NCI-H146 (cell line): Measurements from ENCODE around the gene WDR76.
"Not testable (repeated sequence)": the region's sequence is repeated elsewhere in the genome, so short reads cannot be mapped to it uniquely, and the experiment has no call there.

ENCODE experiments used
- DNase-seq: peaks from one replicate; lab custom pipeline; 2025; lab: John Stamatoyannopoulos, UW

WDR76 gene

DNA sequence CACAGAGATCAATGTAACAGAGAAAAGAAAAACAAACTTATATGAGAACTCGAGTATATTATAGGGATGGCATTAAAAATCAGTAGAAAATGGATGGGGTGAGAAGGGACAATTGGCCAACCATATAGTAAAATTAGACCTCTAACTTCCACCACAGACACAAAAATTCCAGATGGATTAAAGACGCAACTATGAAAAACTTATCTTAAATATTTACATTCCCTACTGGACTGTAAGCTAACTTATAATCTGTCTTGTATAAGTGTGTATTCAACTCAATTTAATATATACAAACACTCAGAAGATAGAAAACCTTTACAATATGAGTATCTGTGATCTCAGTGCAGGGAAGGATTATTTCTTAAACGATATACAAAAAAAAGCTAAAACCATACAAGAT, 5.3 kb upstream of the WDR76 start:
- no peak for DNase-seq

DNA sequence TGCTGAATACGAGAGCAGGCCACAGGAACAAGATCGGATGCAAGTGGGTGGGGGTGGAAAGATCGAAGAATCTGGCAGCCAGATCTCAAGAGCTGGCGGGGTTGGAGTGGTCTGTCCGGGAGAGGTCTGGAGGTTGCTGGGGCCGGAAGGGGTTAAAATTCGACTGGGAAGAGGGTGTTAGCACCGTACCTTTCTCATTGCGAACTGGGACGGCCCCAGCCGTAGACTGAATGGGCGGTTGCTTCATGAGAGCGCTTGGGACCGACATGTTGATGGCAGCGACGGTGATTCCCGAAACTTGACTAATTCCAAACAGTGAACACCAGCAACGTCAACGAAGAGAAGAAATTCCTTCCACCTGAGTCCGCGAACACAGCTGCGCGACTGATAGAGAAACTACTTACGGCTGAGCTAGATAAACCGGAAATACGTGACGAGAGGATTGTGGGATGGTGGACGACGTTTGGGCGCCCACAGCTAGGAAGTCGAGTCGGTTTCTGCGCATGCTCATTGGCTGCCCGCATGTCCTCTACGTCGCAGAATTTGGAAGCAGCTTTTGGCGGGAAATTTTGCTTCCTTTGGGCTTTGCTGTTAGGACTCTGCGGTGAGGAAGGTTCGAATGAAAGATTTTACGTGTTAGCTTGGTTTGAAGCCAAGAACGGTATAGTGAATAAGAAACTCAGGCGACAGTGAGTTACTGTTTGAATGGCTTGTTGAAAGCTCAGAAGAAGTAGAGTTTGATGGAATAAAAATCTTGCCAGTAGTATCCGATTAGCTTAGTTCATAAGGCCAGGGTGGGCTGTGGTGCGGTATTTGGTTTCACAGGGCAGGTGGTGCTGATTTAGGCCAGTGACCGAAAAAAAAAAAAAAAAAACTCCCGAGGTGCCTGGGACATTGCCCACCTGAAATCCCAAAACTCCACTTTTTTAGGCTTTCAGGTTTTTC, 2.2 kb upstream of the WDR76 start, which contains the start of gene MFAP1:
Gene MFAP1 (minus strand): TSS at position 389 of the 945 bp plus-strand sequence. CDS start 121 bp downstream, at position 268.
- peak; percentile 93 for DNase-seq

DNA sequence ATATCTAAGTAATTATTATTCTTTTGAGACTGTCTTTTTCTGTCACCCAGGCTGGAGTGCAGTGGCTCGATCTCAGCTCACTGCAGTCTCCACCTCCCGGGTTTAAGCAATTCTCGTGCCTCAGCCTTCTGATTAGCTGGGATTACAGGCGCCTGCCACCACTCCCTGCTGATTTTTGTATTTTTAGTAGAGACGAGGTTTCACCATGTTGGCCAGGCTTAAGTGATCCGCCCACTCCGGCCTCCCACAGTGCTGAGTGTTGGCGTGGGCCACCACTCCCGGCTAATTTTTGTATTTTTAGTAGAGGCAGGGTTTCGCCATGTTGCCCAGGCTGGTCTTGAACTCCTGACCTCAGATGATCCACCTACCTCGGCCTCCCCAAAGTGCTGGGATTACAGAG, 1.5 kb upstream of the WDR76 start:
- not testable (repeated sequence) for DNase-seq

DNA sequence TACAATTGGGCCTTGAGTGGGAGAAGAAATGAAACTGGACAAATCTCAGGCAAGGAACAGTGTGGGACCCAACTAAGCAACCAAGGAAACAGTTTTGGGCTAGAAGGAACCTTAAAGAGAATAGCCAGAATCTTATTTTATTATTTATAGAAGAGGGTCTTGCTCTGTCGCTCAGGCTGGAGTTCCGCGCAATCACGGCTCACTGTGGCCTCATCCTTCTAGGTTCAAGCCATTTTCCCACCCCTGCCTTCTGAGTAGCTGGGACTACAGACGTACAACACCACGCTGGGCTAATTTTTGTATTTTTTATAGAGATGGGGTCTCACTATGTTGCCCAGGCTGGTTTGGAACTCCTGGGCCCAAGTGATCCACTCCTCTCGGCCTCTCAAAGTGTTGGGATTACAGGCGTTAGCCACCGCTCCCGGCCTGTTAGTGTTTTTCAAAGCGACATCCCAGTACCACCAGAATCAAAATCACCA, 734 bp upstream of the WDR76 start:
- no peak for DNase-seq

DNA sequence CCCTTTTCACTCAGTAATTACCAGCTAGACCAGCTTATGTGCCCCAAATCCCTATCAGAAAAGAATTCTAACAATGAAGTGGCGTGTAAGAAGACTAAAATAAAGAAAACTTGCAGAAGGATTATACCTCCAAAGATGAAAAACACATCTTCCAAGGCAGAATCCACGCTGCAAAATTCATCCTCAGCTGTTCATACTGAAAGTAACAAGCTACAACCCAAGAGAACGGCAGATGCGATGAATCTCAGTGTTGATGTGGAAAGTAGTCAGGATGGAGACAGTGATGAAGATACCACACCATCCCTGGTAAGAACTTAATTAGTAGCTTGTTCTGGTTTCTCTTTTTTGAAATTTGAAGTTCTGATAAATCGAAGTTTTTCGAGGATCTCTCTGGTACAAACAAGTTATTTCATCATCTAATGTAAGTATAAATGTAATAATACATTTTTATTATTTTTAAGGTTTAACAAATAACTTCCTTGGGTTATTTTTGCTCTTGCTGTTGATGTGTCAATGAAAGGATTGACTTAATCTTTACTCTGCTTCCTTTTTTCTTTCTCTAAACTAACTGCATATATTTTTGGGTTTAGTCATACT, 1.4 kb downstream of the WDR76 start:
- no peak for DNase-seq

DNA sequence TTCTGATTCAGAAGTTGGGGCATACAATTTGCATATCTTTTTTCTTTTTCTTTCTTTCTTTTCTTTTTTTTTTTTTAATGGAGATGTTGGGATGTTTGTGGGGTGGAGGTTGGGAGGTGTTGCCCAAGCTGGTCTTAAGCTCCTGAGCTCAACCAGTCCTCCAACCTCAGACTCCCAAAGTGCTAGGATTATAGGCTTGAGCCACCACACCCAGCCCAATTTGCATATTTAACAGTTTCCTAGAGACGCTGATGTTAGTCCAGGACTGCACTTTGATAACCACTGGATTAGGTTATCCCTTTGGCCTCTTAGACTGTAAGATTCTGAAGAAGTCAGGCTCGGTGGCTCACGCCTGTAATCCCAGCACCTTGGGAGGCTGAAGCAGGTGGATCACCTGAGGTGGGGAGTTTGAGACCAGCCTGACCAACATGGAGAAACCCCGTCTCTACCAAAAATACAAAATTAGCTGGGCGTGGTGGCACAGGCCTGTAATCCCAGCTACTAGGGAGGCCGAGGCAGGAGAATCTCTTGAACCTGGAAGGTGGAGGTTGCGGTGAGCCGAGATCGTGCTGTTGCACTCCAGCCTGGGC, 3.2 kb downstream of the WDR76 start:
- DNase-seq: not testable (repeated sequence)

DNA sequence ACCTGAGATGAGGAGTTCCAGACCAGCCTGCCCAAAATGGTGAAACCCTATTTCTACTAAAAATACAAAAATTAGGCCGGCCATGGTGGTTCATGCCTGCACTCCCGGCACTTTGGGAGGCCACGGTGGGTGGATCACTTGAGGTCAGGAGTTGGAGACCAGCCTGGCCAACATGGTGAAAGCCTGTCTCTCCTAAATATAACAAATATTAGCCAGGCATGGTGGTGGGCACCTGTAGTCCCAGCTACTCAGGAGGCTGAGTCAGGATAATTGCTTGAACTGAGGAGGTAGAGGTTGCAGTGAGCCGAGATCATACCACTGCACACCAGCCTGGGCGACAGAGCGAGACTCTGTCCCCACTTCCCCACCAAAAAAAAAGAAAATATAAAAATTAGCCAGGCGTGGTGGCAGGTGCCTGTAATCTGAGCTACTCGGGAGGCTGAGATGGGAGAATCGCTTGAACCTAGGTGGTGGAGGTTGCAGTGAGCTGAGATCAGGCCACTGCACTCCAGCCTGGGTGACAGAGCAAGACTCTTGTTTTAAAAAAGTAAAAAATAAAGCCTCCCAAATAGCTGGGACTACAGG, 4.0 kb downstream of the WDR76 start:
- DNase-seq: not testable (repeated sequence)

DNA sequence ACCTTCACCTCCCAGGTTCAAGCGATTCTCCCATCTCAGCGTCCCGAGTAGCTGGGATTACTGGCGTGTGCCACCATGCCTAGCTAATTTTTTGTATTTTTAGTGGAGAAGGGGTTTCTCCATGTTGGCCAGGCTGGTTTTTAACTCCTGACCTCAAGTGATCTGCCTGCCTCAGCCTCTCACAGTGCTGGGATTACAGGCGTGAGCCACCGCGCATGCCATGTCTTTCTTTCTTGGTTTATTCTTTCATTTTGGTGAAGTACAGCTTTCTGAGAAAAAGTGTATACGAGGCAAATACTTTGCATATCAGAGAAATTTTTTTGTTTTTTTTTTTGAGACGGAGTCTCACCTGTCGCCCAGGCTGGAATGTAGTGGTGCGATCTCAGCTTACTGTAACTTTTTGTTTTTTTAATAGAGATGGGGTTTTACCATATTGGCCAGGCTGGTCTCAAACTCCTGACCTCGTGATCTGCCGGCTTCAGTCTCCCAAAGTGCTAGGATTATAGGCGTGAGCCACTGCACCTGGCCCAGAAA, 4.8 kb downstream of the WDR76 start:
- not testable (repeated sequence) for DNase-seq

DNA sequence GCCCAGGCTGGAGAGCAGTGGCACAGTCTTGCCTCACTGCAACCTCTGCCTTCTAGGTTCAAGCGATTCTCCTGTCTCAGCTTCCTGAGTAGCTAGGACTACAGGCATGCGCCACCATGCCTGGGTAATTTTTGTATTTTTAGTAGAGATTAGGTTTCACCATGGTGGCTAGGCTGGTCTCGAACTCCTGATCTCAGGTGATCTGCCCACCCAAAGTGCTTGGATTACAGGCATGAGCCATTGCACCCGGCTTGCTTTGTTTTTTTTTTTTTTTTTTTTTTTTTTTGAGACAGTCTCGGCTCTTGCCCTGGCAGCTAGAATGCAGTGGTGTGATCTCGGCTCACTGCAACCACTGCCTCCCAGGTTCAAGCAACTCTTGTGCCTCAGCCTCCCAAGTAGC, 5.7 kb downstream of the WDR76 start:
- DNase-seq: not testable (repeated sequence)

DNA sequence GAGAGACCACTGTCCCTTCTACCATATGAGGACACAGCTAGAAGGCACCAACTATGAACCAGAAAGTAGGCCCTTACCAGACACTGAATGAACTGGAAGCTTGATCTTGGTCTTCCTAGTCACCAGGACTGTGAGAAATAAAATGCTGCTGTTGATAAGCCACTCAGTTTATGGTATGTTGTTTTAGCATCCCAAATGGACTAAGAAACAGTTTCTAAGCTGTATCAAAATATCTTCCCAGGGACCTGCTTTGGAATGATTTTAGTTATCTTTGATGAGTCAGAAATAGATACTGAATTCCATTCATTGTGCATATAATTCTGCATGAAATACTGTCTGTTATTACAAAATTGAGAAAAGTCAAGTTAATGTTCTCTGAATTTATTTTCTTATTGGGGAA, 18.6 kb downstream of the WDR76 start:
- DNase-seq: no peak

DNA sequence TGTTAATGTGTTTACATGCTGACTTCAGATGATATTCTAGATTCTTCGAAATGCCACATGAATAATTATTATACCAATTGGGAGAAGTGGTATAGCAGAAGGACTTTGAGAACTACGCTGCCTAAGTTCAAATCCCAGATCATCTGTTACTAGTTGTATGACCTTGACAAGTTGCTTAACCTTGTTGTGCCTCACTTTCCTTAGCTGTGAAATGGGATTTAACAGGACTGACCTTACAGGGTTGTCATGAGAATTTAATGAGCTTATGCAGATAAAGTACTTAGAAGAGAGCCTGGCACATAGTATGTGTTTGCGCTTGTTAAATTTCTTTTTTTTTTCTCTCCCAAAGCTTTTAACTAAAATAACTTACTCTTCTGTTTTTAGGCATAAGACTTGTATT, 24.4 kb downstream of the WDR76 start:
- no peak for DNase-seq

DNA sequence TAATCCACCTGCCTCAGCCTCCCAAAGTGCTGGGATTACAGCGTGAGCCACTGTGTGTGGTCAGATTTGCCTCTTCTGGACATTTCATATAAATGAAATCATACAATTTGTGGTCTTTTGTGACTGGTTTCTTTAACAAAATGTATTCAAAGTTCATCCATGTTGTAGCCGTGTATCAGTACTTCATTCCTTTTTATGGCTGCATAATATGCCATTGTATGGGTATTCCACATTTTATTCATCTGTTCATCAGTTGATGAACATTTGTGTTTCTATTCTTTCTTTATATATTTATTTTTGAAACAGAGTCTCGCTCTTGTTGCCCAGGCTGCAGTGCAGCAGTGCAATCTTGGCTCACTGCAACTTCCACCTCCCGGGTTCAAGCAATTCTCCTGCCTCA, 25.8 kb downstream of the WDR76 start:
- DNase-seq: no peak

DNA sequence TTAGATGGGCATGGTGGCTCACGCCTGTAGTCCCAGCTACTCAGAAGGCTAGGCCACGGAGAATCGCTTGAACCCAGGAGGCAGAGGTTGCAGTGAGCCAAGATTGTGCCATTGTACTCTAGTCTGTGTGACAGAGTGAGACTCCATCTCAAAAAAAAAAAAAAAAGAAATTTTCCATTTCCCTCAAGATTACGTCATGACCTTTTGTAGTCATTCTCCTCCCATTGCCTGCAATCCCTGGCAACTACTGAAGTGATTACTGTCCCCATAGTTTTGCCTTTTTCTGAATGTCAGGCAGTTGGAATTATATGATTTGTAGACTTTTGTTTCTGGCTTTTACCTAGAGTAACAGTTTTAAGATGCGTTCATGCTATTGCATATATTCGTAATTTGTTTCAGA, 28.0 kb downstream of the WDR76 start:
- DNase-seq: no peak

DNA sequence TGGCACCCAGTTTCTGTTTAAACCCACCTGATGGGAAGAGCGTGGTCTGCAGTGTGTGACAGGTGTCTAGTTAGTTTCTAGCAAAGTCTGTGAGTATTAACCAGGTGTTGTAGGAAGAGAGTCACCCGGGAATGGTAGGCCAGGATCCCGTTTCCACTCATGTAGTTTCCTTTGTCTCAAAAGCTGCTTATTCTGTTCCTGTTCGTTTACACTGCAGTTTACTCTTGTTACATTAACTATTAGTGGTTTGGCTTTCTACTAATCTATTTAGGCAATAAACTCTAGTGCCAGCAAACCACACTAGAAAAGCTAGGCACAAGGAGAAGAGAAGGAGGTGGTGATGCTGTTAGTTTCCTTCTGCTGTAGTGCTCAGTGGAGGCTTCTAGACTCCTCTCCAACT, 32.7 kb downstream of the WDR76 start:
- no peak for DNase-seq

DNA sequence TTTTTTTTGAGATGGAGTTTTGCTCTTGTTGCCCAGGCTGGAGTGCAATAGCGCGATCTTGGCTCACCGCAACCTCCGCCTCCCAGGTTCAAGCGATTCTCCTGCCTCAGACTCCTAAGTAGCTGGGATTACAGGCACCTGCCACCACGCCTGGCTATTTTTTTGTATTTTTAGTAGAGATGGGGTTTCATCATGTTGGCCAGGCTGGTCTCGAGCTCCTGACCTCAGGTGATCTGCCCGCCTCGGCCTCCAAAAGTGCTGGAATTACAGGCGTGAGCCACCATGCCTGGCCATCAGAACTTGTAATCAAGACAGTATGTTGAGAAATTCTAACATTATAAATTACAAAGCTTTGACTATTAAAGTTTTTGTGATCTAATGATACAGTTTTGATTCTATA, 39.8 kb downstream of the WDR76 start:
- not testable (repeated sequence) for DNase-seq

DNA sequence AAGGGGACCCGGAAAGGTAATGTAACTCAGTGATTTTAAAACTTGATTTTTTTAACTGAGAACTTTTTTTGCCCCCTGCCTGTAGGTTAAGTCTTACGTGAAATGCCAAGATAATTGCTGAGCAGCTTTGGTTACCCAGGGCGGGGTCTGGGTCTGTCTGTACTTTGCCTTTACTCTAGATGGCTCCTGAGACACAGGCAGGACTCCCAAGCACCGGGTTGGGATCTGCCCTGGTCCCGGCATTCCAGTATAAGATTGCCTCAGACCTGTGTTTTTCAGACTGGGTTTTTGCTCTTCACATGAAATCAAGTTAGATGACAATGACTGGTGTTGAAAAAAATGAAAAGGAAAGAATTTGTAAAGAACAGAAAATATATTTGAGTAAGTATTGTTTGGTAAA, 40.3 kb downstream of the WDR76 start:
- DNase-seq: no peak

DNA sequence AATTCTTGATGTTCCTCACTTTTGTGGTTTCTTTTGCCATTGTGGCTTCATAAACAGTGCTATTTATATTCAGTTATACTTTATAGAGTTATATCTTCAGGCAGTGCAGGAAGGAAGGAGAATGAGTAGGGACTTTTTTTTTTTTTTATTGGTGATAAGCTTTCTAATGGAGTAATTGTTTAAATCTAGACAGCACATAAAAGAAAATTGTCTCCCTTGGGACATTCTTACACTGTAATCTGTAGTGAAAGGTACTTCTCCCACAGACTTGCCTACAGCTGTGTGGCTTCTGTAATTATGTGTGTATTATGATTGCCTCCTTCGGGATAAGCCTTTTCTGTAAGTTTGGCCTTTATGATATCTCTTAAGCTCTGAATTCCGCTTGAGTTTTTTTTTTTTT, 41.6 kb downstream of the WDR76 start:
- no peak for DNase-seq

DNA sequence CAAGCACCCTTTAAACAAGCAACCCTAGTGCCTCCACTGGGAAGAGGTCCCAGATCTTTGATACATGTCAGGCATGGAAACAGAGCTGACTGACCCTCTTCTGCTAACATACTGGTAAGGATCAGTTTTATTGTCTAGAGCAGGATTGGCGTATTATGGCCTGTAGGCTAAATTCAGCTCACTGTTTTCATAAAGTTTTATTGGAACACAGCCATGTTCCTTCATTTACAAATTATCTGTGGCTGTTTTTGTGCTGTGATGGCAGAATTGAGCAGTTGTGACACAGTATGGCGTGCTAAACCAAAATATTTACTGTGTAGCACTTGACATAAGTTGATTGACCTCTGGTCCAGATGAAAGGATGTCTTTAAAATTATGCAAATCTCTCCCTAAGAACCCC, 45.0 kb downstream of the WDR76 start:
- DNase-seq: no peak

DNA sequence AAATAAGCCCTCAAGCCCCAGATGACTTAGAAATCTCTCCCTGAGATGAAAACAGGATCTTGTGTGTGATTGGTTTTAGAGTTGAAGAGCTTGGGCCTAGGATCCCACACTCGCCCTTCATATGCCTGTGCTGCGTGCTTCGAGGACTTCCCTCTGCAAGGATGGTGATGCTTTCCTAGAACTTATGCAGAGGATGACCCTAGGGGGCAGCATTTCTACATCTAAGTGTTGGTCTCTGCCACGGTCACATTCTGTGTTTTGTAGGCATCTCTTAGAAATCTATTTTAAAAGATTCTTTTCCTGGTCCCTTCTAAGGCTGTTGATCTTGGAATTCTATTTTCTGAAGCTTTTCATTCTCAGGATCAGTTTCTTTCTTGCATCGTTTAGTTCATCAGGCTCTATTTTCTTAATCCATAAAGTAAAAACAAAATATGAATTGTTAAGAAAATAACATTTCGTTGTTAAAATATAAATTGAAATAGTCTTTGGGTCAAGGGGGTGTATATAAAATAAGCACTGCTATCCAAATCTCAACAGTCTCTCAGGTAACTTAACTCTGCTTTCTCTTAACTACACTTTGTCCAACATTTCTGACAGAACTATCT, 45.7 kb downstream of the WDR76 start:
- DNase-seq: peak; percentile 42

DNA sequence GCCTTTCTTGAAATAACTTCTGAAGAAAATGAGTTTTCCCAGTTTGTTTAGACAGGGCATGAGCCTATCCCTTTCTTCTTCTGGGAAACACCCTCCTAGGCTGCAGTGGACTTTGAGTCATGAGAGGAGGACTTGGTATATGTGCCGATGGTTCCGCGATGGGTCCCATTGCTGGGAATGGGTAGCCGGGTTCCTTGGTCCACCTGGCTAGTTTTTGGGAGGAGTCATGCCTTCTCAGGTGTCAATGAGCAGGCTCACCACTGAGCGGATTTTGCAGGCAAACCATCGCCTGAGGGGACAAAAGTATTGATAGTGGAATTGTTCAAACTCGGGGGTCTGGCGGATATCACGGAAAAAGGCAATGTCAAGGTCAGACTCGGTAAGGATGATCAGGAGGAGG, 46.8 kb downstream of the WDR76 start:
- no peak for DNase-seq

DNA sequence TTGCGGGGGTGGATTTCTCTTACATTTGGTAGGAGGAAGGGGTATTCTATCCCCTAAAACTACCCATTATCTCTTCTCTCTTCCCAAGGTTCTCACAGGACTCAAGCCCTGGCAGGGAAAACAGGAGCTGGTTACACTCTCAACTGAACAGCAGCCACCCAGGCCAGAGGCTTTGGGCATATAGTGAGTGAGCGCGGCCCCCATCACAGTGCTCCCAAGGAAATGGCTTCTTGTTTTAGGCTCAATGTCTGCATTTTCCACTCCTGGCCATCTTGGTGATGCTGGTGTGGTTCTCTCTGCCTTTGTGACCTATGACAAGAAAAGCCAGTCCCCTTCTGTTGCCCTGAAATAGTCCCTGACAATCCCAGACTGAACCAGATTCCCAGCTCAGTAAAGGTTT, 50.1 kb downstream of the WDR76 start:
- no peak for DNase-seq

DNA sequence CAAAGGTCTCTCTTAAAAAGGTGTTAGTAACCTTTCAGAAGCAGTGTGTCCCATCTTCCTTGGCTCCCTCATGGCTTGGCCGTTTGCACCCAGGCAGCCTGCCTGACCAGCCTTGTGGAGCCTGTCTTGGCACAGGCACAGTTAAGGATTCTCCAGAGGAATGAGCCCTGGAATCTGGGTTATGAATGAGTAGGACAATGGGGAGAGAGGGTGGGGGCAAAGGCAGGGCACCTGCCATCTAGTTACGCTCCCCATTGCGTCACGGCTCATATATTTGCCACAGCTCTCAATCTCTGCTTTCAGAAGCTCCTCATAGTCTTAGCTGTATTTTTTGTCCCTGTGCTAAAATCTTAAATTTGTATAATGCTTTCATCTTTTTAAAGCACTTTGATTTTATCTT, 50.6 kb downstream of the WDR76 start:
- no peak for DNase-seq
